ENCODE results near the gene MTURN.

DNA sequence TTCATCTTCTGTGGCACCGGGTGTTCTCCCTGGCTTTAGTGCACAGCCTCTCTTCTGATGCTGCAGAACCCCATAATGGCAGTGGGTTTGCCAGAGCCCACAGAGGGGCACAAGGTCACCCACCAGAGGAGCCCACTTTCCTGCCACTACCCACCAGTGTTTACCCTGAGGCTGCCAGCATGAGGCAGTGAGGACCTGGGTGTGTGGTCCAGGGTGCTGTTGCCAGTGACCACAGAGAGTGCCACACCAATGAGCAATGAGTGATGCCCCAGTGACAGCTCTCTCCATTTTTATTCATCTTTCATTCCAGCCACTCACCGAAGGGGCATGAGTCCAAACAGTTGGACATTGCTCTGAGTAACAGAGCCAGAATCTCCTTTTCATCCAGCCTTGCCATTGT is 34.8 kb downstream of the MTURN start:
- TF ChIP-seq EZH2phosphoT487 (IDR thresholded peaks at IDR 0.05; ENCODE audit: low read length) = no peak
- TF ChIP-seq, protein P1, sequence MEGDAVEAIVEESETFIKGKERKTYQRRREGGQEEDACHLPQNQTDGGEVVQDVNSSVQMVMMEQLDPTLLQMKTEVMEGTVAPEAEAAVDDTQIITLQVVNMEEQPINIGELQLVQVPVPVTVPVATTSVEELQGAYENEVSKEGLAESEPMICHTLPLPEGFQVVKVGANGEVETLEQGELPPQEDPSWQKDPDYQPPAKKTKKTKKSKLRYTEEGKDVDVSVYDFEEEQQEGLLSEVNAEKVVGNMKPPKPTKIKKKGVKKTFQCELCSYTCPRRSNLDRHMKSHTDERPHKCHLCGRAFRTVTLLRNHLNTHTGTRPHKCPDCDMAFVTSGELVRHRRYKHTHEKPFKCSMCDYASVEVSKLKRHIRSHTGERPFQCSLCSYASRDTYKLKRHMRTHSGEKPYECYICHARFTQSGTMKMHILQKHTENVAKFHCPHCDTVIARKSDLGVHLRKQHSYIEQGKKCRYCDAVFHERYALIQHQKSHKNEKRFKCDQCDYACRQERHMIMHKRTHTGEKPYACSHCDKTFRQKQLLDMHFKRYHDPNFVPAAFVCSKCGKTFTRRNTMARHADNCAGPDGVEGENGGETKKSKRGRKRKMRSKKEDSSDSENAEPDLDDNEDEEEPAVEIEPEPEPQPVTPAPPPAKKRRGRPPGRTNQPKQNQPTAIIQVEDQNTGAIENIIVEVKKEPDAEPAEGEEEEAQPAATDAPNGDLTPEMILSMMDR (IDR thresholded peaks at IDR 0.05; ENCODE audit: low read length) = no peak

All from MM.1S (cell line).